ACC112 (cell line): Measurements from ENCODE around the gene SETDB2.
"Not testable (repeated sequence)": the region's sequence is repeated elsewhere in the genome, so short reads cannot be mapped to it uniquely, and the experiment has no call there.

Experiments used
- H2AFZ ChIP-seq: fragments of 200-600 bp; sonication (generic); one replicate; pipeline ENCODE4 v1.6.0; 2017; ENCODE audit warnings: antibody characterized with exemption, low read length; ENCODE audit not compliant: unreplicated experiment
- H3K27ac ChIP-seq: fragments of 200-600 bp; sonication (generic); 2 replicates; pipeline ENCODE4 v1.5.1; 2014; ENCODE audit warnings: low read depth, mild to moderate bottlenecking, antibody characterized with exemption, low read length, moderate library complexity
- H3K27me3 ChIP-seq: fragments of 200-600 bp; sonication (generic); 2 replicates; pipeline ENCODE4 v1.6.1; 2014; ENCODE audit warnings: mild to moderate bottlenecking, antibody characterized with exemption, low read length, moderate library complexity, mixed read lengths; ENCODE audit not compliant: insufficient read depth
- H3K36me3 ChIP-seq: fragments of 200-600 bp; sonication (generic); 2 replicates; pipeline ENCODE4 v1.6.1; 2016; ENCODE audit warnings: mild to moderate bottlenecking, antibody characterized with exemption, low read length, moderate library complexity, mixed read lengths; ENCODE audit not compliant: insufficient read depth
- H3K4me1 ChIP-seq: fragments of 200-600 bp; sonication (generic); one replicate; pipeline ENCODE4 v1.6.1; 2016; ENCODE audit warnings: low read length, mixed read lengths; ENCODE audit not compliant: insufficient read depth, unreplicated experiment, control insufficient read depth
- H3K4me3 ChIP-seq: fragments of 200-600 bp; sonication (generic); 2 replicates; pipeline ENCODE4 v1.5.1; 2014; ENCODE audit warnings: mild to moderate bottlenecking, low read depth, low read length
- H3K79me2 ChIP-seq: fragments of 200-600 bp; sonication (generic); one replicate; pipeline ENCODE4 v1.6.0; 2016; ENCODE audit warnings: low read length; ENCODE audit not compliant: control insufficient read depth, unreplicated experiment, insufficient read depth

Gene SETDB2

GRCh38 chr13:49466292-49466838 lies 22.3 kb downstream of the SETDB2 start:
- H3K36me3 ChIP-seq = peaks cover 28% of the 10 kb centered on the region
- H3K27ac ChIP-seq = no peak overlapping the region

GRCh38 chr13:49472186-49472585 lies 28.1 kb downstream of the SETDB2 start:
- H3K79me2 ChIP-seq = no peaks in the 10 kb centered on the region
- no peak overlapping the region for H3K27ac ChIP-seq
- no peak overlapping the region for H3K4me3 ChIP-seq
- H2AFZ ChIP-seq = no peak overlapping the region
- no peaks in the 10 kb centered on the region for H3K27me3 ChIP-seq
- H3K36me3 ChIP-seq = no peaks in the 10 kb centered on the region; the same call in 1 of the 2 replicates
- no peaks in the 10 kb centered on the region for H3K4me1 ChIP-seq

More at GRCh38 chr13:49466292-49466838, 22.3 kb downstream of the SETDB2 start:
- Histone ChIP-seq H2AFZ (no peak overlapping the region), H3K27me3 (no peaks in the 10 kb centered on the region), H3K4me3 (no peak overlapping the region), H3K79me2 (no peaks in the 10 kb centered on the region), H3K4me1 (no peaks in the 10 kb centered on the region)

DNA sequence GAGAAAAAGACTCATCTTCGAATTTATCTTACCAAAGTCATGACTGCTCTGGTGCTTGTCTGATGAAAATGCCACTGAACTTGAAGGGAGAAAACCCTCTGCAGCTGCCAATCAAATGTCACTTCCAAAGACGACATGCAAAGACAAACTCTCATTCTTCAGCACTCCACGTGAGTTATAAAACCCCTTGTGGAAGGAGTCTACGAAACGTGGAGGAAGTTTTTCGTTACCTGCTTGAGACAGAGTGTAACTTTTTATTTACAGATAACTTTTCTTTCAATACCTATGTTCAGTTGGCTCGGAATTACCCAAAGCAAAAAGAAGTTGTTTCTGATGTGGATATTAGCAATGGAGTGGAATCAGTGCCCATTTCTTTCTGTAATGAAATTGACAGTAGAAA lies 32.5 kb downstream of the SETDB2 start:
- no peaks in the 10 kb centered on the region for H3K79me2 ChIP-seq
- no peaks in the 10 kb centered on the region for H3K36me3 ChIP-seq
- no peak overlapping the region for H2AFZ ChIP-seq
- no peak overlapping the region for H3K4me3 ChIP-seq
- H3K4me1 ChIP-seq = no peaks in the 10 kb centered on the region
- H3K27me3 ChIP-seq = no peaks in the 10 kb centered on the region
- H3K27ac ChIP-seq = no peak overlapping the region

DNA sequence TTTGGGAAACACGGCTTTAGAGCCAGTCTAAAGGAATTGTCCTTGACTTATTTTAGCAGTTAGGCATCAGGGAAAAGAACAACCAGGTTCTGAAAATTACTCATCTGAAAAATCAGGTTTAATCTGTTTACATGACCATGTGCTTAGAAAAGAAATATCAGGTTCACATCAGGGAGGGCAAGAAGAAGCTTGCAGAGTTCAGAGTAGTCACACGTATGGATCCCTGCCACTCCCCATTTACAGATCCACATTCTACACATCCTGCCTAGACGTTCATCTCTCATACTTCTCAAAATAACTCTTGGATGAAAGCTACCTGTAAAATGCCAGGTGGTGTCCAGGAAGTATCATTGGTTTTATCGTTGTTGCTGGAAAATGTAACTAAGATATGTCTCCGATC lies 37.7 kb downstream of the SETDB2 start:
- no peak overlapping the region for H3K27ac ChIP-seq
- no peak overlapping the region for H3K4me3 ChIP-seq
- no peak overlapping the region for H2AFZ ChIP-seq
- no peaks in the 10 kb centered on the region for H3K4me1 ChIP-seq
- H3K36me3 ChIP-seq = no peaks in the 10 kb centered on the region
- no peaks in the 10 kb centered on the region for H3K79me2 ChIP-seq
- H3K27me3 ChIP-seq = no peaks in the 10 kb centered on the region

DNA sequence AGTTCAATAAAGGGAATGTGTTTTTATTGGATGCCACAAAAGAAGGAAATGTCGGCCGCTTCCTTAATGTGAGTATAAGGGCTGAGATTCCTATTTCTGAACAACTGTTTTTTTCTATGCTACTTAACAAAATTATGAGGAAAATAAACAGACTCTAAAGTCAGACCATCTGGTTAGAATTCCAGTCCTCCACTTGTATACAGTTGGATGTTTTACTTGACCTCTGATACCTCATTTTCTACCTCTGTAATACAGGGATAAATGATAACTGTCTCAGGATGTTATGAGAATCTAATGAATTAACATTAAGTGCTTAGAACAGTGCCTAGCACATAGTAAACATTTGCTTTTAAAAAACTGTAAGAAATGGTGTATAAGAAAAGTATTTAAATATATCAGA lies 44.5 kb downstream of the SETDB2 start:
- Histone ChIP-seq H3K27me3 (no peaks in the 10 kb centered on the region), H3K4me1 (peaks cover 7% of the 10 kb centered on the region), H3K27ac (no peak overlapping the region), H3K79me2 (no peaks in the 10 kb centered on the region), H2AFZ (no peak overlapping the region), H3K36me3 (no peaks in the 10 kb centered on the region; the same call in 1 of the 2 replicates), H3K4me3 (no peak overlapping the region)

DNA sequence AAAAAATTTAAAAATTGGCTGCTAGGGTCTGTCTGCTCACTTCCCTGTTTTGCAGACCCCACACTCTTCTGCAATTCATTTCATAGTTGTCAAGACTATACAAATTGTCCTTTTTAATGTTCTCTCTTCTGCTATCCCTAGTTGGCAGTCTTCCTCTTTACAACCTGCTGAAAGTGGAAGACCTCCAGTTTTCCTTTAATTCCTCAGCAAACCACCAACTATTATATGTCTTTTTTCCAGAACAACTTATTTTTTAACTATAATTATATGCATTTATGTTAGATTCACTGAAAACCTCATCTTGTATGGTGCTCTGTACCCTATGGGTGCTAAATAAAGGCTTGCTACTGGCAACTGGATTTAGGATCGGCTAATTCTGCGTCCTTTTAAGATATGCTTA lies 50.6 kb downstream of the SETDB2 start:
- Histone ChIP-seq H3K27me3 (no peaks in the 10 kb centered on the region), H3K4me1 (peaks cover 32% of the 10 kb centered on the region), H3K27ac (peak overlapping the region; percentile 90), H2AFZ (peak overlapping the region; percentile 39), H3K36me3 (no peaks in the 10 kb centered on the region), H3K79me2 (no peaks in the 10 kb centered on the region), H3K4me3 (peak overlapping the region; percentile 83)

GRCh38 chr13:49495783-49496762 lies 52.0 kb downstream of the SETDB2 start, which contains the start of gene PHF11:
Gene PHF11 (plus strand): TSS chr13:49495953. CDS start chr13:49496002, 49 bp downstream.
- no peaks in the 10 kb centered on the region for H3K79me2 ChIP-seq
- H3K27ac ChIP-seq = peak within 1 kb of the TSS; percentile 90
- peak within 1 kb of the TSS; percentile 83 for H3K4me3 ChIP-seq
- H3K27me3 ChIP-seq = no peaks in the 10 kb centered on the region
- peak within 1 kb of the TSS; percentile 85 for H2AFZ ChIP-seq
- no peaks in the 10 kb centered on the region for H3K36me3 ChIP-seq
- H3K4me1 ChIP-seq = peaks cover 41% of the 10 kb centered on the region

DNA sequence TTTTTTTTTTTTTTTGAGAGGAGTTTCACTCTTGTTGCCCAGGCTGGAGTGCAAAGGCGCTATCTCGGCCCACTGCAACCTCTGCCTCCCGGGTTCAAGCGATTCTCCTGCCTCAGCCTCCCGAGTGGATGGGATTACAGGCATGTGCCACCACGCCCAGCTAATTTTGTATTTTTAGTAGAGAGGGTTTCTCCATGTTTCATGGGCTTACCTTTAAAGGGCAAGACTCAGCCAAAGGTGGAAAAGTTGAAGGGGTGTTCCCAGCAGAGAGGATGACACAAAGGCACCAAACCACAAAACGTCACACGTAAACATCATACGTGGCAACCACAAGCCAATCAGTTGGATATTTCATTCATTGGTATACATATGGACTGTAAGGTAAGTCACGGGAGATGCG lies 52.8 kb downstream of the SETDB2 start:
- not testable (repeated sequence) for H2AFZ ChIP-seq, H3K27me3 ChIP-seq, H3K79me2 ChIP-seq, H3K36me3 ChIP-seq
- H3K4me3 ChIP-seq = peak overlapping the region; percentile 83; the same call in 1 of the 2 replicates
- H3K4me1 ChIP-seq = peaks cover 41% of the 10 kb centered on the region
- peak overlapping the region; percentile 79 for H3K27ac ChIP-seq

GRCh38 chr13:49497272-49497671 lies 53.2 kb downstream of the SETDB2 start:
- Histone ChIP-seq H3K27me3 (no peaks in the 10 kb centered on the region), H2AFZ (no peak overlapping the region), H3K4me3 (no peak overlapping the region), H3K36me3 (no peaks in the 10 kb centered on the region), H3K79me2 (no peaks in the 10 kb centered on the region), H3K27ac (no peak overlapping the region), H3K4me1 (peaks cover 41% of the 10 kb centered on the region)

DNA sequence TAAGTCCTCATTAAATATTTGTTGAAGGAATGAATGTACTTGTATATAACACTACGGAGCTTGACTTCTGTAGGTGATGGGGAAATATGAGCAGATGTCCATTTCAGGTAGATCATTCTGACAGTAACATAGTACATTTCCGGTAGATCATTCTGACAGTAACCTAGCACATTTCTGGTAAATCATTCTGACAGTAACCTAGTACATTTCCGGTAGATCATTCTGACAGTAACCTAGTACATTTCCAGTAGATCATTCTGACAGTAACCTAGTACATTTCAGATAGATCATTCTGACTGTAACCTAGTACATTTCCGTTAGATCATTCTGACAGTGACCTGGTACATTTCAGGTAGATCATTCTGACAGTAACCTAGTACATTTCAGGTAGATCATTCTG lies 54.1 kb downstream of the SETDB2 start:
- Histone ChIP-seq H3K79me2 (no peaks in the 10 kb centered on the region), H3K27ac (no peak overlapping the region), H2AFZ (no peak overlapping the region), H3K27me3 (no peaks in the 10 kb centered on the region), H3K4me1 (peaks cover 38% of the 10 kb centered on the region), H3K4me3 (no peak overlapping the region), H3K36me3 (no peaks in the 10 kb centered on the region)
